Mucosa of descending colon (tissue), 3 donors: ENCODE measurements around the gene TFDP1. TPM values are rescaled to one million over a fixed set of nuclear protein-coding genes. Genes with fewer than 3 reads are reported as not detected.

Experiments used
- ATAC-seq: fragments of 200-7000 bp; cut with Tn5 transposase; one replicate; pipeline ENCODE4 v1.9.1; 2020; ENCODE audit warnings: mild to moderate bottlenecking, moderate library complexity
- DNase-seq, 3 donors: peaks; one replicate each; pipeline ENCODE4 v3.0.0-alpha.2; 2020
- H3K36me3 ChIP-seq: fragments of 200-600 bp; one replicate; pipeline ENCODE4 v1.8.0; 2021; ENCODE audit warnings: low read depth, mild to moderate bottlenecking
- H3K4me1 ChIP-seq: fragments of 200-600 bp; one replicate; pipeline ENCODE4 v1.8.0; 2021; ENCODE audit warnings: low read depth, mild to moderate bottlenecking
- H3K4me3 ChIP-seq: fragments of 200-600 bp; one replicate; pipeline ENCODE4 v1.8.0; 2021; ENCODE audit warnings: mild to moderate bottlenecking
- H3K9me3 ChIP-seq: fragments of 200-600 bp; one replicate; pipeline ENCODE4 v1.8.0; 2021; ENCODE audit warnings: mild to moderate bottlenecking
- intact Hi-C, 2 donors: fragments of 100-400 bp; cut with DNase I in 1 of 2; cut with micrococcal nuclease in 1 of 2; formaldehyde crosslinking; loops; one replicate each; pipeline versions ENCODE4 v1.11.0 to v1.11.1; 2022; cut with DNase I, micrococcal nuclease
- total RNA-seq, 3 donors: library from RNA; stranded (reverse); fragmentation: NEBNext Ultra II Directional in 2 of 3; extraction: Animal tissue kit (Norgen Biotek cat#: 25700) in 2 of 3; gene quantifications; one replicate each; pipeline versions ENCODE4 v1.2.1 to v1.2.4, GENCODE V29; 2021 to 2023
- TF ChIP-seq, protein P1 (sequence below): fragments of 200-600 bp; IDR thresholded peaks from one replicate; pipeline ENCODE4 v1.8.0; 2022; ENCODE audit warnings: antibody characterized with exemption, mild to moderate bottlenecking
- donor health status: DM: no; HTN: no; CAD: no; lungs with moderate emphysema.
- donor health status: DM: no; HTN: no; CAD: no.
- donor health status: DM: no; HTN: yes; CAD: no.

TFDP1 gene
- total RNA-seq, 3 donors from 2014 or later = 52.7 to 66.4 (median 54.3) TPM

DNA sequence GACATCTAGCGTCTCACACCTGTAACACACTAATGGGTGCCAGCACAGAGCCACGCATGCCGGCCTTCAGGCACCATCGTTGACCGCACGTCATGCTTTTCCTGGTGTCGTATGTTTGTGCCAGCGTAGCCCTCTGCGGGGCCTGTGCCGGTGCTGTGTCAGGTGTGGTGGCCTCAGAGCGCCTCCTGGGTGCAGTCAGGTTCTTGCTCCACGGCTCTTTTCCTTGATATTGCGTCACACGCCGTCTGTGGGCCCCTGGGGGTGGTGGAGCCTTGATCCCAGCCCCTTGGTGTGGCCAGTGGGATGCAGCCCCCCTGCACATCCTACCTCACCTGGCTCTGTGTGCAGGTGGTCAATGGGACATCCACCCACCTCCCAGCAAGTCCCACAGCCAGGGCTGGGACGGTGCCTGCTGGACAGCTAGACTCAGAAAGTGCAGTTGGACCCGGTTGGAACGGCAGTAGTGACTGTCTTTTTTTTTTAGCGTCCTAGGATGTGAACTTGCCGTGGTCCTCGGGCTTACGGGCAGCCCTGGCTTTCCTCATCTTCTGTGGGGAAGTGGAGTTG lies 24.5 kb downstream of the TFDP1 start:
- ATAC-seq (no peak), DNase-seq (no peak)
- no peaks in the 10 kb centered on the region for H3K4me1 ChIP-seq
- H3K4me3 ChIP-seq = no peak overlapping the region
- intact Hi-C loops = no loop called here
- TF ChIP-seq, protein P1, sequence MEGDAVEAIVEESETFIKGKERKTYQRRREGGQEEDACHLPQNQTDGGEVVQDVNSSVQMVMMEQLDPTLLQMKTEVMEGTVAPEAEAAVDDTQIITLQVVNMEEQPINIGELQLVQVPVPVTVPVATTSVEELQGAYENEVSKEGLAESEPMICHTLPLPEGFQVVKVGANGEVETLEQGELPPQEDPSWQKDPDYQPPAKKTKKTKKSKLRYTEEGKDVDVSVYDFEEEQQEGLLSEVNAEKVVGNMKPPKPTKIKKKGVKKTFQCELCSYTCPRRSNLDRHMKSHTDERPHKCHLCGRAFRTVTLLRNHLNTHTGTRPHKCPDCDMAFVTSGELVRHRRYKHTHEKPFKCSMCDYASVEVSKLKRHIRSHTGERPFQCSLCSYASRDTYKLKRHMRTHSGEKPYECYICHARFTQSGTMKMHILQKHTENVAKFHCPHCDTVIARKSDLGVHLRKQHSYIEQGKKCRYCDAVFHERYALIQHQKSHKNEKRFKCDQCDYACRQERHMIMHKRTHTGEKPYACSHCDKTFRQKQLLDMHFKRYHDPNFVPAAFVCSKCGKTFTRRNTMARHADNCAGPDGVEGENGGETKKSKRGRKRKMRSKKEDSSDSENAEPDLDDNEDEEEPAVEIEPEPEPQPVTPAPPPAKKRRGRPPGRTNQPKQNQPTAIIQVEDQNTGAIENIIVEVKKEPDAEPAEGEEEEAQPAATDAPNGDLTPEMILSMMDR = no peak
- H3K9me3 ChIP-seq = no peaks in the 10 kb centered on the region
- H3K36me3 ChIP-seq = no peaks in the 10 kb centered on the region

- Histone ChIP-seq H3K36me3 (no peaks in the 10 kb centered on the region), H3K9me3 (no peaks in the 10 kb centered on the region), H3K4me3 (no peak overlapping the region), H3K4me1 (no peaks in the 10 kb centered on the region)
- intact Hi-C loops = no loop called here
- DNase-seq (no peak), ATAC-seq (no peak)
- TF ChIP-seq, protein P1 = no peak
Measured at GRCh38 chr13:113609616-113610015, 25.1 kb downstream of the TFDP1 start.

DNA sequence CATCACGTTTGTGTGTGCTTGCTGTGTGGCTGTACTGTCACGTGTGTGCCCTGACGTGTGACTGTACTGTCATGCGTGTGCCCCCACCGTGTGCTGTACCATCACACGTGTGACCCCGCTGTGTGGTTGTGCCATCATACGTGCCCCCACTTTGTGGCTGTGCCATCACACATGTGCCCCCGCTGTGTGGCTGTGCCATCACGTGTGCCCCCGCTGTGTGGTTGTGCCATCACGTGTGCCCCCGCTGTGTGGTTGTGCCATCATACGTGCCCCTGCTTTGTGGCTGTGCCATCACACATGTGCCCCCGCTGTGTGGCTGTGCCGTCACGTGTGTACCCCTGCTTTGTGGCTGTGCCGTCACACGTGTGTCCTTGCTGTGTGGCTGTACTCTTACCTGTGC lies 25.7 kb downstream of the TFDP1 start:
- intact Hi-C loops = no loop called here
- Histone ChIP-seq H3K9me3 (no peaks in the 10 kb centered on the region), H3K4me1 (no peaks in the 10 kb centered on the region), H3K36me3 (no peaks in the 10 kb centered on the region), H3K4me3 (no peak overlapping the region)
- no peak for ATAC-seq
- TF ChIP-seq, protein P1 = no peak
- no peak for DNase-seq

- ATAC-seq (no peak), DNase-seq (no peak)
- no peaks in the 10 kb centered on the region for H3K9me3 ChIP-seq
- H3K4me3 ChIP-seq = no peak overlapping the region
- H3K36me3 ChIP-seq = no peaks in the 10 kb centered on the region
- intact Hi-C loops = no loop called here
- H3K4me1 ChIP-seq = no peaks in the 10 kb centered on the region
- TF ChIP-seq, protein P1 = no peak
Measured at GRCh38 chr13:113611996-113612395, 27.4 kb downstream of the TFDP1 start.

DNA sequence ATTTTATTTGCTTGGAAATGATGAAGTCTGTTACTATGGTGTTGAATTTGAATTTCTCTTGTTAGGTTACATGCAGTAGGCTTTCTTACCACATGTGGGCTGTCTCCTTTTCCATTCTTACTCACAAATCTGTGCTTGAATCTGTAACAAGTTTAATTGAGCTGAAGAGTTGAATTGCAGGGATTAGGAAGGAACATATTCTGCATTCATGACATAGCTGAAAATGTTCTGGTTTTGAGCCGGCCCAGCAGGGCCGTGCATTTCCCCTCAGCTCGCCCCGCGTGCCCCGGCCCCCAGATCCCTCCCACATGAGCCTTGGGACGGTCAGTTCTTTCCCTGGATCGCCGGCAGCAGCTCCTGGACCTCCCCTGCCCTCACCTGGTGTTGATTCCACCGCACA lies 28.1 kb downstream of the TFDP1 start:
- TF ChIP-seq, protein P1 = no peak
- no peaks in the 10 kb centered on the region for H3K9me3 ChIP-seq
- no peaks in the 10 kb centered on the region for H3K4me1 ChIP-seq
- no peaks in the 10 kb centered on the region for H3K36me3 ChIP-seq
- no peak for DNase-seq
- no peak overlapping the region for H3K4me3 ChIP-seq
- ATAC-seq = no peak
- intact Hi-C loops = no loop called here
